ENCODE measurements around the gene MAP3K12. TPM values are rescaled to one million over a fixed set of nuclear protein-coding genes. Genes with fewer than 3 reads are reported as not detected.

The MAP3K12 gene
- total and polyA plus RNA-seq, 2 of the 8 experiments (the other 6 are each of a cell fraction or from before 2014, with no cell fraction given), result 23.4 to 42.7 TPM

GRCh38 chr12:53532524-53533445, 33.5 kb upstream of the MAP3K12 start:
- no peak overlapping the region for H3K27ac ChIP-seq (ENCODE audit: low read depth, low read length)
- CTCF ChIA-PET (ENCODE audit: partially characterized antibody), result interaction anchor here (1.4 to 2.1 kb wide), 2 partner anchors 10 to 143 kb away, joined by 4 to 7 read pairs; partner anchors contain the start of gene ATP5MC2

More at GRCh38 chr12:53532524-53533445, 33.5 kb upstream of the MAP3K12 start:
- no peak overlapping the region for H2BK12ac ChIP-seq (ENCODE audit: low read depth, low read length)
- no peak overlapping the region for H3K14ac ChIP-seq (ENCODE audit: insufficient read length)
- no peak overlapping the region for H2BK15ac ChIP-seq (ENCODE audit: low read length)
- H3K56ac ChIP-seq (replicated peaks; ENCODE audit: insufficient read length, low read depth, low read length), result no peak overlapping the region
- H3K79me1 ChIP-seq (ENCODE audit: low read depth, low read length), result no peaks in the 10 kb centered on the region
- H3K9ac ChIP-seq (replicated peaks in 1 of 4; ENCODE audit: extremely low read depth in 1 of 4, low read depth in 3 of 4, low read length in 3 of 4), result no peak overlapping the region
- 90% methylated on average over 5 of the region's 7 CpGs; no CpG with 5 or more reads in 1 of the 2 experiments for WGBS, 2 experiments (ENCODE audit: extremely low coverage in 1 of 2, insufficient coverage in 1 of 2, insufficient read length in 1 of 2, insufficient replicate concordance in 2 of 2, low coverage in 1 of 2, low lambda C conversion rate in 2 of 2, missing lambda C conversion rate in 1 of 2)
- H3K4ac ChIP-seq (replicated peaks; ENCODE audit: insufficient read length, low read depth, low read length), result no peak overlapping the region
- H4K20me1 ChIP-seq (replicated peaks in 1 of 2; ENCODE audit: control insufficient read depth in 1 of 2, insufficient read depth in 2 of 2, low read length in 2 of 2), result no peaks in the 10 kb centered on the region
- H3K18ac ChIP-seq (ENCODE audit: extremely low read depth, low read length), result no peak overlapping the region
- peaks cover 2 to 19% (median 9%) of the 10 kb centered on the region in 4 experiments for H3K36me3 ChIP-seq (ENCODE audit: control insufficient read depth in 2 of 4, insufficient read depth in 4 of 4, low read length in 3 of 4)
- H2AFZ ChIP-seq (ENCODE audit: low read length), result no peak overlapping the region
- POLR2A ChIA-PET (ENCODE audit: partially characterized antibody), result interaction anchor here (1.0 kb wide), 1 partner anchor 31 kb away, joined by 4 read pairs; the partner anchor contains the start of gene TARBP2
- H3K4me1 ChIP-seq (replicated peaks in 1 of 4; ENCODE audit: control insufficient read depth in 3 of 4, insufficient read depth in 4 of 4, low read length in 3 of 4), result no peaks in the 10 kb centered on the region
- no peak overlapping the region for H2AK5ac ChIP-seq (ENCODE audit: low read depth, low read length)
- no peak overlapping the region for H4K8ac ChIP-seq (ENCODE audit: extremely low read depth, insufficient read depth, low read length)
- no peaks in the 10 kb centered on the region for H3K27me3 ChIP-seq (replicated peaks in 1 of 4; ENCODE audit: control insufficient read depth in 3 of 4, extremely low read depth in 1 of 4, insufficient read depth in 3 of 4, low read length in 3 of 4)
- H2BK120ac ChIP-seq (replicated peaks; ENCODE audit: low read depth, low read length), result no peak overlapping the region
- H2BK20ac ChIP-seq (ENCODE audit: low read length), result no peak overlapping the region
- H2BK5ac ChIP-seq (ENCODE audit: low read depth, low read length), result no peak overlapping the region
- no peaks in the 10 kb centered on the region for H3K9me3 ChIP-seq (ENCODE audit: insufficient read depth in 2 of 2, low read depth in 1 of 2, low read length in 1 of 2)
- no peaks in the 10 kb centered on the region for H3K79me2 ChIP-seq (ENCODE audit: control insufficient read depth in 1 of 2, insufficient read depth in 2 of 2, low read length in 2 of 2)
- no peak overlapping the region for H4K91ac ChIP-seq (replicated peaks; ENCODE audit: insufficient read length, low read length)
- no peak for TF ChIP-seq JUND (IDR thresholded peaks at IDR 0.05; ENCODE audit: low read length)
- TF ChIP-seq MAX (IDR thresholded peaks at IDR 0.05), result no peak
- TF ChIP-seq, protein P1, sequence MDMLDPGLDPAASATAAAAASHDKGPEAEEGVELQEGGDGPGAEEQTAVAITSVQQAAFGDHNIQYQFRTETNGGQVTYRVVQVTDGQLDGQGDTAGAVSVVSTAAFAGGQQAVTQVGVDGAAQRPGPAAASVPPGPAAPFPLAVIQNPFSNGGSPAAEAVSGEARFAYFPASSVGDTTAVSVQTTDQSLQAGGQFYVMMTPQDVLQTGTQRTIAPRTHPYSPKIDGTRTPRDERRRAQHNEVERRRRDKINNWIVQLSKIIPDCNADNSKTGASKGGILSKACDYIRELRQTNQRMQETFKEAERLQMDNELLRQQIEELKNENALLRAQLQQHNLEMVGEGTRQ (IDR thresholded peaks at IDR 0.05; ENCODE audit: low read length), result no peak
- TF ChIP-seq TAF7 (optimal IDR thresholded peaks at IDR 0.05; ENCODE audit: borderline replicate concordance, low read depth, low read length), result no peak
- no peak for TF ChIP-seq TBP (IDR thresholded peaks at IDR 0.05; ENCODE audit: low read depth, low read length)
- no peak for TF ChIP-seq SRF (IDR thresholded peaks at IDR 0.05; ENCODE audit: low read depth, low read length)
- no peak for TF ChIP-seq HDAC2 (IDR thresholded peaks at IDR 0.05; ENCODE audit: borderline replicate concordance in 1 of 2, low read depth in 2 of 2, low read length in 2 of 2)
- no peak for TF ChIP-seq HDAC6 (IDR thresholded peaks at IDR 0.05; ENCODE audit: low read depth, low read length)
- TF ChIP-seq KDM1A (IDR thresholded peaks at IDR 0.05; ENCODE audit: borderline replicate concordance, low read length), result no peak
- no peak for TF ChIP-seq MAFK (IDR thresholded peaks at IDR 0.05; ENCODE audit: low read depth, low read length)
- DNase-seq (ENCODE audit: low read depth in 1 of 2, low spot score in 2 of 2), result no peak
- H3K23ac ChIP-seq (ENCODE audit: insufficient read length), result no peak overlapping the region
- H3K4me3 ChIP-seq (ENCODE audit: extremely low read depth in 1 of 4, insufficient read depth in 2 of 4, low read depth in 3 of 4, low read length in 4 of 4), result no peak overlapping the region
- no peak overlapping the region for H4K5ac ChIP-seq (ENCODE audit: insufficient read length, low read depth, low read length)
- no peak for FAIRE-seq
- H3K4me2 ChIP-seq (ENCODE audit: insufficient read depth in 1 of 2, low read depth in 2 of 2, low read length in 2 of 2), result no peak overlapping the region
- no peaks in the 10 kb centered on the region for H3K23me2 ChIP-seq (ENCODE audit: low read depth, low read length)
